SK-N-MC (cell line): Measurements from ENCODE around the gene CAMSAP3.

ENCODE experiments used
- DNase-seq: peaks from one replicate; pipeline ENCODE4 v3.0.0-alpha.2; 2011; ENCODE audit warnings: low read depth, low spot score
- H3K27ac ChIP-seq: fragments of 200-600 bp; sonication (generic); 2 replicates; pipeline ENCODE4 v1.5.1; 2016; ENCODE audit warnings: mixed run types
- H3K36me3 ChIP-seq: fragments of 200-600 bp; sonication (generic); 2 replicates; pipeline ENCODE4 v1.6.1; 2017; ENCODE audit warnings: antibody characterized with exemption, low read length, mixed read lengths; ENCODE audit not compliant: insufficient read depth
- H3K4me3 ChIP-seq: fragments of 200-600 bp; sonication (generic); 2 replicates; pipeline ENCODE4 v1.5.1; 2016
- H3K9ac ChIP-seq: fragments of 200-600 bp; sonication (generic); 2 replicates; pipeline ENCODE4 v1.8.0; 2017; ENCODE audit warnings: mixed run types, mixed read lengths; ENCODE audit not compliant: insufficient read length
- H3K9me3 ChIP-seq: fragments of 200-600 bp; sonication (generic); 2 replicates; pipeline ENCODE4 v1.6.1; 2017; ENCODE audit warnings: low read depth, mild to moderate bottlenecking, antibody characterized with exemption, low read length, moderate library complexity, mixed read lengths
- EZH2 ChIP-seq: fragments of 200-600 bp; sonication (generic); IDR thresholded peaks from one replicate; pipeline ENCODE4 v1.6.1; 2017; ENCODE audit warnings: antibody characterized with exemption
- FOXP2 ChIP-seq: optimal IDR thresholded peaks from 2 replicates; pipeline ENCODE3; 2011; ENCODE audit warnings: mild to moderate bottlenecking, moderate library complexity; ENCODE audit not compliant: insufficient read depth; ENCODE audit errors: extremely low read length, control extremely low read depth
- POLR2AphosphoS5 ChIP-seq: IDR thresholded peaks from 2 replicates; pipeline ENCODE4 v1.6.1; 2012; ENCODE audit warnings: mild to moderate bottlenecking, low read depth, low read length, borderline replicate concordance

The CAMSAP3 gene

DNA sequence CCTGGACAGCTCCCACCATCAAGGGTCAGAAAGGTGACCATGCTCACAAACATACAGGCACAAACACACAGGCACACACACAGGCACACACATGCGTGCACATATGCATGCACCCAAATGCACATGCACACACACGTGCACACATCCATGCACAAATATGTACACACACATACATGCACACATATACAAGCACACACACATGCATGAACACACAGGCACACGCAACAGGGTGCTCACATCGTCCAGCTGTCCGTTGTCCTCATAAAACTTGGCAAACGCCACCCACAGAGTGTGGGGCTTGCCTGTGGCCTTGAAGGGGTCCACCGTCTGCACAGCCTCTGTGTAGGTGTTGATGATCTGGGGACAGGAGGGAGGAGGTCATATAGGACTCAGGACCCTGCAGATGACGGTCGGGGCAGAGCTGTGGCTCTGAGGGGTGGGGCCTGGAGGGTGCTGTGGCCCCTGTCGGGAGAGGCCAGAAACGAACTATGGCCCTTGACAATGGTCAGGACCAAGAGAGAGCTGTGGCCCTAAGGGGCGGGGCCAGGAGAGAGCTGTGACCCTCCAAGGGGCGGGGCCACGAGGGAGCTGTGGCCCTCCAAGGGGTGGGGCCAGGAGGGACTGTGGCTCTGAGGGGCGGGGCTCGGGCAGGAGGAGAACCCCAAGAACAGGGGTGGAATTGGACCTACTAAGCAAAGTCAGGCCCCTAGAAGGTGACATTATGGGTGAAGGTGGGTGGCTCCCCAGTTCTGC lies 27.4 kb downstream of the CAMSAP3 start:
- no peak for TF ChIP-seq POLR2AphosphoS5
- TF ChIP-seq EZH2 = no peak
- TF ChIP-seq FOXP2 = no peak
- H3K27ac ChIP-seq = no peak overlapping the region
- no peak overlapping the region for H3K4me3 ChIP-seq
- peaks cover 16% of the 10 kb centered on the region; the same call in 1 of the 2 replicates for H3K36me3 ChIP-seq
- H3K9ac ChIP-seq = no peak overlapping the region
- no peak for DNase-seq
- no peaks in the 10 kb centered on the region for H3K9me3 ChIP-seq

DNA sequence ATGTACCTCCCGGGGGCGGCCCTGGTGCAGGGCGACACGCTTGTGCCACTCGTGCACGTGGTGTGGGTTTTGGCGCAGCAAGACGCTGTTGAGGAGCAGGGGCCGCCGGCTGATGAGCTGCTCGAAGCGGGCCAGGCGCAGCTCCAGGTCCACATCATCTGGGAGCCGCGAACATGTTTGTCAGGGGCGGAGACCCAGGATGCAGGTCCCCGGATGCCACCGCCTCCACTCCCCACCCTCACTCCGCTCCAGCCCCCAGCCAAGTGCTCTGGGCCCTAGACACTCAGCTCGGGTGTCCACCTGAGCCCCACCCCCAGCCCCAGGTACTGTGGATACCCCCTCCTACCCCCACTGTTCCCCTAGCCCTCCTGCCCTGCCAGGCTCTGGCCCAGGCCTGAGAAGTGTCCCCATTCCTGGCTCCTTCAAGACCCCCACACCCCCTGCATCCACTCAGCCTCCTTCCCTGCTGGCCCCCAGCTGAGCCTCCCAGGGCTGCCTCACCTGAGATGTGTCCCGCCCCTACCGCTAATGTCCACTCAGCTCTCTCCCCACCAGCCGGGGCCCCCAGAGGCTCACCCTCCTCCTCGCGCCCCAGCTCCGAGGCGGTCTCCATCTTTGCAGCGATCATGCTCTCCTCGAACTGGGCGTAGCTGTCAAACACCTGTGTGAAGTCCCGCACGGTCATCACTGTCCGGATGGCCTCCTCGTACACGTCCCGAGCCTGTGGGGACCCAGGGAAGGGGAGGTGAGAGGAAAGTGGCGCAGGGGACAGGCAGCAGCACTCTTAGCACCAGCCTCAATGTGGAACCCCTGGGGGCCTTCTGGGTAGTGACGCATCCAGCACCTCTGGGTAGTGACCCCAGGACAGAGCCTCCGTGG lies 28.3 kb downstream of the CAMSAP3 start:
- Histone ChIP-seq H3K36me3 (peaks cover 15% of the 10 kb centered on the region; the same call in 1 of the 2 replicates), H3K9me3 (no peaks in the 10 kb centered on the region), H3K4me3 (no peak overlapping the region), H3K9ac (no peak overlapping the region), H3K27ac (no peak overlapping the region)
- DNase-seq = no peak
- TF ChIP-seq FOXP2 (no peak), POLR2AphosphoS5 (no peak; the same call in 1 of the 2 replicates), EZH2 (no peak)

DNA sequence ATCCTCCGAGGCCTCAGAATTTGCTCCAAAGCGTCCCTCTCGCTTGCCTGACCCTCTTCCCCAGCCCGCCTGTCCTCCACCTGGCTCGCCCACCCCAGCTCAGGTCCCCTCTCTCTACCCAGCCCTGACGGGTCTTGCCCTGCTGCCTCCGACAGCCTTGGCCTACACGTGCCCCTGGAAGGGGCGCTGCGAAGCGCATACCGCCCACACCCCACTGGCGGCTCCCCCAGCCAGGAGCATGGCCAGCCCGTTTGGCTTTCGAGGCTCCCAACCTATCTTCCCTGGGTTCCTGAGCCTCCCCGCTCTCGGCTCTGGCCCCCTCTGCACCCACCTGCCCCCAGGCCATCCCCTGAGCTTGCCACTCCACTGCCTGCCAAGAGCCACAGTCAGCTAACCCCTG lies 29.1 kb downstream of the CAMSAP3 start:
- no peak overlapping the region for H3K27ac ChIP-seq
- no peak overlapping the region for H3K9ac ChIP-seq
- no peak for DNase-seq
- H3K36me3 ChIP-seq = peaks cover 12% of the 10 kb centered on the region; the same call in 1 of the 2 replicates
- no peaks in the 10 kb centered on the region for H3K9me3 ChIP-seq
- TF ChIP-seq POLR2AphosphoS5 (no peak), FOXP2 (no peak), EZH2 (no peak)
- H3K4me3 ChIP-seq = no peak overlapping the region

DNA sequence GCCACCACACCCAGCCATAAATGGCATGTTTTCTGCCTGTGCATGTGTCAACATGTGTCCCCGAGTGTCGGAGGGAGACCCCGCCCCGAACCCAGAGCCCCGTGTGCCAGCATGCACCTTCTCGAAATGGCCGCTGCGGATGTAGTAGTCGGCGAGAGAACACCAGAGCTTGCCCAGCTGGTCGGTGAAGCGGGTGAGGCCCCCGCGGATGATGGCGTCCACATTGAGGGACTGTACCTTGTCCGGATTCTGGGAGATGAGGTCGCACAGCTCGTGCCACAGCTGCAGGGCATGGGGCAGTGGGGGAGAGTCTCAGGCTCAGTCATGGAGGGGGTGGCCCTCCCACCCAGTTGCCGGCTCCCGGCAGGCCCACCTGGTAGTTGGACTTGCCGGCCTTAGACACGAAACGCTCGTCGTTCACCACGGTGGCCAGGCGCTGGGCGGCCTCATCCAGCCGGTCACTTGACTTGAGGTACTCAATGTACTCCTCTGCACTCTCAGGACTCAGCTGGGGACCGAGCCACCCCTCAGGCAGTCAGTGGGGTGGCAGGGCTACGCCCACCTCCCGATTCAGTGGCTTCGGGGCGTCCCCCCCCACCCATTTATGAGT lies 30.2 kb downstream of the CAMSAP3 start:
- Histone ChIP-seq H3K9me3 (no peaks in the 10 kb centered on the region), H3K27ac (no peak overlapping the region), H3K4me3 (no peak overlapping the region), H3K9ac (no peak overlapping the region), H3K36me3 (peaks cover 5% of the 10 kb centered on the region; the same call in 1 of the 2 replicates)
- no peak for DNase-seq
- TF ChIP-seq POLR2AphosphoS5 = no peak
- no peak for TF ChIP-seq EZH2

DNA sequence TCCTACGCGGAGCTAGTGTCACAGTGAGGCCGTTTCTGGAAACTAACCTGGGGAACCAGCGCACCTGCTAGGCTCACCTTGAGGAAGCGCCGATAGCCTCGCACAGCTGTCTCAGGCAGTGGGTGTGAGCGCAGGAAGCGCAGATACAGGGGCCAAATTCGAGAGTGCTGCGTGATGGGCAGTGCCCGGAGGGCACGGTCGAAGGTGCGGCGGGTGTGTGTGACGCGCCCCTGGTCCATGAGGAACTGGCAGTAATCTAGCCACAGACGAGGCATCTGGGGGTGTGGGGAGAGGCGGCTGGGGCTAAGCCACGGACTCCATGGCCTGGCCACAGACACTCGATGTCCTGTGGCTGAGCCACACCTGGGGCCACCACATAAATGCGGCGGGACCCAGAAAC lies 31.5 kb downstream of the CAMSAP3 start:
- Histone ChIP-seq H3K27ac (no peak overlapping the region), H3K9me3 (no peaks in the 10 kb centered on the region), H3K36me3 (peaks cover 5% of the 10 kb centered on the region; the same call in 1 of the 2 replicates), H3K9ac (no peak overlapping the region), H3K4me3 (no peak overlapping the region)
- TF ChIP-seq POLR2AphosphoS5 = no peak
- TF ChIP-seq FOXP2 = no peak
- TF ChIP-seq EZH2 = no peak
- DNase-seq = no peak

DNA sequence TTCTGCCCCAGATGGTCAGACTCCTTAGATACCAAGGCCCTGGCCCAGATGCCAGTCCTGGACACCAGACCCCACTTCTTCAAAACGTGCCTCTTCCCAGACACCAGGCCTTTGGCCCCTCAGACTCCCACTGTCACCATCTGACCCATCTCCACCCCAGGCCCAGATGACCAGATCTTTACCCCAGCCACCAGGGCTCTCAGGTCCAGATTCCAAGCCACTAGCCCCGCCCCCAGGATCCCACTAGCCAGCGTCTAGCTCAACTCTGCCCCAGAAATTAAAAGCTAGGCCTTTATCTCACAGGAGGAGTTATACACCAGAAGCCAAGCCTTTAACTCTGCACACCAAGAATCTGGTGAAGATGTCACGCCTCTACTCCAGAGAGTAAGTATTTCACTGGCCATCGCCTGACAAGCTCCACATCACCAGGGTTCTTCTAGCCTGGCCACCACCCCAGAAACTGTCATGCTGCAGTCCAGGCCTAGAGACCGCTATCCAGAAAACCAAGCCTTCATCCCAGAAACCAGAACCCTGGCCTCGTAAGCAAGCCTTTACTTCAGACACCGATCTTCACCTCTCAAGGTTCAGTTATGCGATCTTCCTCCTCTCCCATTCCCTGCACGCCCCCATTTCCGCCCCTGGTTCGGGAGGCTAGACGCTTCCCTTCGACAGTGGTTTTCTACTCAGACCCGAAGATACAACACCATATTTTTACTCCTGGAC lies 33.1 kb downstream of the CAMSAP3 start:
- TF ChIP-seq FOXP2 (no peak), POLR2AphosphoS5 (no peak), EZH2 (no peak)
- Histone ChIP-seq H3K4me3 (peak overlapping the region; percentile 95), H3K9ac (peak overlapping the region; percentile 91), H3K27ac (peak overlapping the region; percentile 33; the same call in 1 of the 2 replicates), H3K36me3 (no peaks in the 10 kb centered on the region; the same call in 1 of the 2 replicates), H3K9me3 (no peaks in the 10 kb centered on the region)
- DNase-seq = no peak

DNA sequence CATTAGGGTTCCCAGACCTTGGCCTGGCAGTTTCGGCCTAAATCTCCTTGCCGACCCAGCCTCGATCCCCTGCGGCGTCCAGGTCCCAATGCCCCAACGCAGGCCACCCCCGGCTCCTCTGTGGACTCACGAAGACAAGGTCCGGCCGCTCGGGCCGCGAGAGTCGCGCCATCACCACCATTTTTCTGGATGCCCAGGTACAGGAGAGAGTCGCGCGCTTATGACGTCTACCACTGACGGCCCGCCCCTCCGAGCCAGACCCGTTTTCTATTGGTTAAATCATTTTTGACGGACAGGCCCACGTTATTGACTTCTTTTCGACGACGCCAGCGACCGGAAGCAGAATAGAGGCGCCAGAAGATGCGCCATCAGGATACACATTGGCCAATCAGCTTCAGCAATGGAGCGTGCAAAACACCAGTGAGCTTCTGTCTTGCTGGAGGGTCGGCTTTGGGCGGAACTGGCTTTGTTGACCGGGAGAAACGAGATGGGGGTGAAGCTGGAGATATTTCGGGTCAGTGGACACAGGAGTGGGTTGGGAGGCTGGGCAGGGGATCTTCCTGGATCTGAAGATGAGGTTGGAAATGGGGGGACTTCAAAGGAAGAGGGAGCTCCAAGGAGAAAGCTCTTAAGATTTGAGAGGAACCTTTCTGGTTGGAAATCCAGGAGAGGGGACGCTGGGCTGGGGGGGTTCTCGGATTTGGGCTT lies 33.8 kb downstream of the CAMSAP3 start, which contains the start of the genes PET100 and XAB2:
PET100 (plus strand) TSS at position 447 of the 708 bp plus-strand sequence; CDS start at position 488, 41 bp downstream.
XAB2 (minus strand) TSS at position 199 of the 708 bp plus-strand sequence; CDS start at position 181, 18 bp downstream.
- Histone ChIP-seq H3K4me3 (peak within 1 kb of the TSS; percentile 95), H3K27ac (peak within 1 kb of the TSS; percentile 65), H3K9me3 (no peaks in the 10 kb centered on the region), H3K36me3 (no peaks in the 10 kb centered on the region; the same call in 1 of the 2 replicates), H3K9ac (peak within 1 kb of the TSS; percentile 94)
- peak; percentile 95 for DNase-seq
- TF ChIP-seq POLR2AphosphoS5 (peak; percentile 67), FOXP2 (no peak)
